ENCODE data around the gene PALS2.

The PALS2 gene

GRCh38 chr7:24572997-24573553, at the start of gene PALS2:
PALS2 (plus strand) TSS chr7:24573452; CDS start chr7:24623668, 50,216 bp downstream.
- peak; percentile 85 for DNase-seq
- Mint-ChIP-seq H3K36me3 (ENCODE audit: low read depth) (no peaks in the 10 kb centered on the region), H3K4me3 (peak within 1 kb of the TSS; percentile 99), H3K4me1 (peaks cover 42% of the 10 kb centered on the region), H3K27me3 (ENCODE audit: low read depth, poor library complexity) (peaks cover 38% of the 10 kb centered on the region), H3K27ac (peak within 1 kb of the TSS; percentile 93), H3K9me3 (no peaks in the 10 kb centered on the region)
- TF ChIP-seq CTCF (IDR thresholded peaks at IDR 0.05): no peak

DNA sequence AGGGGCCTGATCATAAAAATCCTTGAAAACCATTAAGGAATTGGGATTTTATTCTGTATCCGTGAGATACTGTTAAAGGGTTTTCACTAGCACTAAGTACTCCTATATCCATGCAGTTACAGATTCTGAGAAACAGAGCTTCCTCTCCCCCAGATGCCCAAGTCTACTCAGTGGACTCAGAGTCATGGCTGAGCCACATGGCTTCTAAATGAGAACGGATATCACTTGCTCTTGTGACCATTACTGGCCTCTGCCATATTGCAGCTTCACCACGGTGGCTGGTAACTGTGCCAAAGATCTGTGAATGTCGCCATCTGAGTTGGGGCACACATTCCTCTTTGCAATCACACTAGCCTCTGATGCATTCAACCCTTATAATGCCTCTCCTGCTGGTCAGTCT, 42.0 kb upstream of the PALS2 start:
- H3K9me3 Mint-ChIP-seq: no peaks in the 10 kb centered on the region
- peaks cover 10% of the 10 kb centered on the region for H3K27me3 Mint-ChIP-seq (ENCODE audit: low read depth, poor library complexity)
- no peaks in the 10 kb centered on the region for H3K36me3 Mint-ChIP-seq (ENCODE audit: low read depth)
- H3K4me3 Mint-ChIP-seq: no peak overlapping the region
- TF ChIP-seq CTCF (IDR thresholded peaks at IDR 0.05): no peak
- H3K4me1 Mint-ChIP-seq: no peaks in the 10 kb centered on the region
- H3K27ac Mint-ChIP-seq: no peak overlapping the region
- DNase-seq: no peak

DNA sequence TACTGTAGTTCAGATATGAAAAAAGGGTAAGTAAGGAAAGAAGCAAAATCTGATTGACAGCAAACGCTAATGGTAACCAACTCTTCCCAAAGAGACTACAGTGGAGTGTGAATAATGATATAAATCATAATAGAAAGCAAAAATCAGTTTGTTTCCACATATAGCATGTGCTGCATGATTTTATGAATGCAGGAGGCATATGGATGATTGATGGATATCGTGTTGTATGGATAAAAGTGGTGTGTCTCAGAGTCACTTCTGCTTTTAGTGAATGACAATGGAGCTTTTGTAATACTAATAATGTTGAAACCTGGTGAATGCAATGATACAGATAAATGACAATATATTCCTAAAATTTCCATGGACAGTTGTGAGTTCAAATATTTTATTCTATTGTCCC, 36.6 kb upstream of the PALS2 start:
- no peaks in the 10 kb centered on the region for H3K4me1 Mint-ChIP-seq
- H3K27me3 Mint-ChIP-seq (ENCODE audit: low read depth, poor library complexity): peaks cover 8% of the 10 kb centered on the region
- no peak overlapping the region for H3K27ac Mint-ChIP-seq
- no peaks in the 10 kb centered on the region for H3K9me3 Mint-ChIP-seq
- TF ChIP-seq CTCF (IDR thresholded peaks at IDR 0.05): no peak
- H3K4me3 Mint-ChIP-seq: no peak overlapping the region
- H3K36me3 Mint-ChIP-seq (ENCODE audit: low read depth): no peaks in the 10 kb centered on the region
- no peak for DNase-seq

- no peaks in the 10 kb centered on the region for H3K4me1 Mint-ChIP-seq
- peaks cover 5% of the 10 kb centered on the region for H3K27me3 Mint-ChIP-seq (ENCODE audit: low read depth, poor library complexity)
- no peak overlapping the region for H3K27ac Mint-ChIP-seq
- no peaks in the 10 kb centered on the region for H3K9me3 Mint-ChIP-seq
- H3K36me3 Mint-ChIP-seq (ENCODE audit: low read depth): no peaks in the 10 kb centered on the region
- no peak for TF ChIP-seq CTCF (IDR thresholded peaks at IDR 0.05)
- no peak for DNase-seq
- no peak overlapping the region for H3K4me3 Mint-ChIP-seq
These were observed 32.3 kb upstream of the PALS2 start for GRCh38 chr7:24540956-24541355.

- Mint-ChIP-seq H3K9me3 (no peaks in the 10 kb centered on the region), H3K27me3 (ENCODE audit: low read depth, poor library complexity) (peaks cover 3% of the 10 kb centered on the region), H3K4me3 (no peak overlapping the region), H3K4me1 (no peaks in the 10 kb centered on the region), H3K27ac (no peak overlapping the region), H3K36me3 (ENCODE audit: low read depth) (no peaks in the 10 kb centered on the region)
- DNase-seq: no peak
- no peak for TF ChIP-seq CTCF (IDR thresholded peaks at IDR 0.05)
These were observed 28.0 kb upstream of the PALS2 start for GRCh38 chr7:24545215-24545614.

DNA sequence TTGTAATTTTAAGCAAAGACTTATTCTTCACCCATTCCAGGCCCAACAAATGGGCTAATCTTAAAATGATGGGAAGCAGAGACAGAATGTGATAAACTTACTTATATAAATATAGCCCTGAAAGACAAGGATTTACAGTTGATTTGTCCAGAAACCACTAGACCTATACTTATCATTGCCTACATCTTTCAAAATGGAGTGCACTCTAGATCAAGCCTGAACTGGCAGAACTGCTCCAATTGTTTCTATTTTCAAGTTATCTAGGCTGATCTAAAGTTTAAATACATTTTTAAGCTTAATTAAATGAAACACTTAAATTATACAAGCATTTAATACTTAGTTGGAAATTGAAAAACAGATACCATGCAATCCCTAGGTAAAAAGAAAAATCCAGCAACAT, 24.9 kb upstream of the PALS2 start:
- Mint-ChIP-seq H3K9me3 (no peaks in the 10 kb centered on the region), H3K27me3 (ENCODE audit: low read depth, poor library complexity) (peaks cover 3% of the 10 kb centered on the region), H3K36me3 (ENCODE audit: low read depth) (no peaks in the 10 kb centered on the region), H3K27ac (no peak overlapping the region), H3K4me3 (no peak overlapping the region), H3K4me1 (peaks cover 8% of the 10 kb centered on the region)
- no peak for TF ChIP-seq CTCF (IDR thresholded peaks at IDR 0.05)
- DNase-seq: no peak
